Fibroblast of lung (primary cell): Measurements from ENCODE around the gene LSM14B. TPM values are rescaled to one million over a fixed set of nuclear protein-coding genes. Genes with fewer than 3 reads are reported as not detected.

Experiments
- DNase-seq, 2 donors: peaks; one replicate each; pipeline versions ENCODE4 v3.0.0 to v3.0.0-alpha.2; 2010; ENCODE audit warnings: low read depth in 2 of 2
- H2AFZ ChIP-seq: 2 replicates; pipeline ENCODE4 v1.5.1; 2012; ENCODE audit warnings: low read length, control low read depth, inconsistent platforms
- H3K27ac ChIP-seq: 2 replicates; pipeline ENCODE4 v1.5.1; 2011; ENCODE audit warnings: low read length, control low read depth; ENCODE audit not compliant: insufficient read depth
- H3K27me3 ChIP-seq: 2 replicates; pipeline ENCODE4 v1.5.1; 2011; ENCODE audit warnings: mild to moderate bottlenecking, low read length; ENCODE audit not compliant: control insufficient read depth, insufficient read depth
- H3K36me3 ChIP-seq: 2 replicates; pipeline ENCODE4 v1.5.1; 2011; ENCODE audit warnings: low read length; ENCODE audit not compliant: control insufficient read depth, insufficient read depth
- H3K4me1 ChIP-seq: 2 replicates; pipeline ENCODE4 v1.5.1; 2011; ENCODE audit warnings: low read length; ENCODE audit not compliant: control insufficient read depth, insufficient read depth; ENCODE audit errors: extremely low read depth
- H3K4me2 ChIP-seq: 2 replicates; pipeline ENCODE4 v1.5.1; 2011; ENCODE audit warnings: low read length, control low read depth; ENCODE audit not compliant: insufficient read depth; ENCODE audit errors: extremely low read depth
- H3K4me3 ChIP-seq, 4 experiments: fragments of 200-600 bp in 1 of 4; sonication (generic) in 1 of 4; replicated peaks in 1 of 4; 2 replicates each; pipeline ENCODE4 v1.5.1; 2011 to 2016; ENCODE audit warnings: low read length in 4 of 4, low read depth in 3 of 4, mild to moderate bottlenecking in 3 of 4, control low read depth in 2 of 4, inconsistent platforms in 1 of 4, mixed read lengths in 1 of 4; ENCODE audit not compliant: insufficient read depth in 1 of 4; ENCODE audit errors: control extremely low read depth in 1 of 4
- H3K79me2 ChIP-seq: 2 replicates; pipeline ENCODE4 v1.5.1; 2012; ENCODE audit warnings: mild to moderate bottlenecking, low read length, inconsistent platforms; ENCODE audit not compliant: control insufficient read depth, insufficient read depth
- H3K9ac ChIP-seq: 2 replicates; pipeline ENCODE4 v1.5.1; 2011; ENCODE audit warnings: mild to moderate bottlenecking, low read length, control low read depth; ENCODE audit not compliant: insufficient read depth
- H3K9me3 ChIP-seq: 2 replicates; pipeline ENCODE4 v1.5.1; 2012; ENCODE audit warnings: low read depth, low read length; ENCODE audit not compliant: control insufficient read depth, insufficient read depth
- H4K20me1 ChIP-seq: 2 replicates; pipeline ENCODE4 v1.5.1; 2011; ENCODE audit warnings: low read length; ENCODE audit not compliant: control insufficient read depth, insufficient read depth; ENCODE audit errors: extremely low read depth
- CTCF ChIP-seq, 2 donors: IDR thresholded peaks in 1 of 2; conservative IDR thresholded peaks in 1 of 2; 1 replicate in 1 of 2; 2 replicates in 1 of 2; pipeline ENCODE4 v1.5.1; 2011 to 2012; ENCODE audit warnings: low read length in 2 of 2, control low read depth in 1 of 2, inconsistent platforms in 1 of 2, low read depth in 1 of 2, mild to moderate bottlenecking in 1 of 2
- EZH2 ChIP-seq: IDR thresholded peaks from 2 replicates; pipeline ENCODE4 v1.5.1; 2012; ENCODE audit warnings: low read length, control low read depth, mild to moderate bottlenecking; ENCODE audit errors: missing control alignments
- polyA plus RNA-seq, 2 donors: library from polyadenylated mRNA; depleted of rRNA in 1 of 2; stranded (reverse) in 1 of 2; unstranded in 1 of 2; fragments of >200 nt; gene quantifications; 2 replicates each; pipeline ENCODE4 v1.2.1, GENCODE V29; 2011 to 2012; ENCODE audit warnings: missing spikeins in 1 of 2
- total RNA-seq: library from RNA; depleted of rRNA; stranded (reverse); fragments of >200 nt; gene quantifications from 2 replicates; pipeline ENCODE4 v1.2.1, GENCODE V29; 2014

The LSM14B gene
- total and polyA plus RNA-seq, 2 donors (not counting 1 experiment from before 2014, with no cell fraction given), result 20.2 to 48.7 TPM

- TF ChIP-seq EZH2 (no peak), CTCF (conservative IDR thresholded peaks at IDR 0.05 in 1 of 2, IDR thresholded peaks at IDR 0.05 in 1 of 2; ENCODE audit: low read depth in 1 of 2, low read length in 2 of 2) (no peak)
- Histone ChIP-seq H2AFZ (no peak overlapping the region), H3K9ac (no peak overlapping the region), H3K79me2 (peaks cover 27% of the 10 kb centered on the region), H3K9me3 (no peaks in the 10 kb centered on the region), H3K4me1 (no peaks in the 10 kb centered on the region), H3K4me3 (no peak overlapping the region), H3K27me3 (no peaks in the 10 kb centered on the region), H3K27ac (no peak overlapping the region), H4K20me1 (no peaks in the 10 kb centered on the region), H3K36me3 (peaks cover 1% of the 10 kb centered on the region), H3K4me2 (no peak overlapping the region)
- no peak for DNase-seq
Measured at GRCh38 chr20:62156254-62156556, 33.9 kb downstream of the LSM14B start.

- H3K4me1 ChIP-seq, result no peaks in the 10 kb centered on the region
- no peak overlapping the region for H3K27ac ChIP-seq
- H4K20me1 ChIP-seq, result no peaks in the 10 kb centered on the region
- no peaks in the 10 kb centered on the region for H3K27me3 ChIP-seq
- no peak overlapping the region for H3K9ac ChIP-seq
- H3K36me3 ChIP-seq, result peaks cover 1% of the 10 kb centered on the region
- no peak for TF ChIP-seq EZH2
- TF ChIP-seq CTCF (conservative IDR thresholded peaks at IDR 0.05 in 1 of 2, IDR thresholded peaks at IDR 0.05 in 1 of 2; ENCODE audit: low read depth in 1 of 2, low read length in 2 of 2), result peak; percentile 58 to 68
- H3K4me3 ChIP-seq, result no peak overlapping the region
- no peak overlapping the region for H2AFZ ChIP-seq
- peaks cover 24% of the 10 kb centered on the region for H3K79me2 ChIP-seq
- H3K9me3 ChIP-seq, result no peaks in the 10 kb centered on the region
- H3K4me2 ChIP-seq, result no peak overlapping the region
- DNase-seq, result peak; percentile 27 to 39
Measured at GRCh38 chr20:62156592-62157386, 34.5 kb downstream of the LSM14B start.

GRCh38 chr20:62157387-62158087, 35.3 kb downstream of the LSM14B start:
- peaks cover 21% of the 10 kb centered on the region for H3K79me2 ChIP-seq
- no peak overlapping the region for H3K27ac ChIP-seq
- H3K4me1 ChIP-seq, result no peaks in the 10 kb centered on the region
- no peak for DNase-seq
- H3K36me3 ChIP-seq, result peaks cover under 1% of the 10 kb centered on the region
- H3K4me2 ChIP-seq, result no peak overlapping the region
- TF ChIP-seq CTCF (conservative IDR thresholded peaks at IDR 0.05 in 1 of 2, IDR thresholded peaks at IDR 0.05 in 1 of 2; ENCODE audit: low read depth in 1 of 2, low read length in 2 of 2) (no peak), EZH2 (no peak)
- H2AFZ ChIP-seq, result no peak overlapping the region
- no peaks in the 10 kb centered on the region for H4K20me1 ChIP-seq
- H3K9me3 ChIP-seq, result no peaks in the 10 kb centered on the region
- H3K4me3 ChIP-seq, result no peak overlapping the region
- no peak overlapping the region for H3K9ac ChIP-seq
- H3K27me3 ChIP-seq, result no peaks in the 10 kb centered on the region
